H7 (cell line): ENCODE results near the gene SMYD3. TPM values are rescaled to one million over a fixed set of nuclear protein-coding genes. Genes with fewer than 3 reads are reported as not detected.
A peak's percentile ranks its signal among the peaks of the same experiment; 100 is the strongest.
"Not testable (repeated sequence)": the region's sequence is repeated elsewhere in the genome, so short reads cannot be mapped to it uniquely, and the experiment has no call there.

Experiments used
- DNase-seq: peaks from one replicate; pipeline ENCODE4 v3.0.0; 2012
- H3K27me3 ChIP-seq: 2 replicates; pipeline ENCODE4 v1.6.0; 2011; ENCODE audit warnings: mild to moderate bottlenecking, low read length; ENCODE audit not compliant: control insufficient read depth, insufficient read depth
- H3K36me3 ChIP-seq: replicated peaks from 2 replicates; pipeline ENCODE4 v1.5.1; 2011; ENCODE audit warnings: low read length; ENCODE audit not compliant: control insufficient read depth, insufficient read depth
- H3K4me3 ChIP-seq: 2 replicates; pipeline ENCODE4 v1.5.1; 2011; ENCODE audit warnings: low read depth, mild to moderate bottlenecking, control low read depth, low read length, moderate library complexity; ENCODE audit not compliant: insufficient read depth
- total RNA-seq: library from RNA; depleted of rRNA; stranded (reverse); fragments of >200 nt; shearing (Covaris generic); gene quantifications from 2 replicates; pipeline ENCODE4 v1.2.3, GENCODE V29; 2014

SMYD3 gene
- total RNA-seq, 1 experiment from 2014 or later: 31.0 TPM

DNA sequence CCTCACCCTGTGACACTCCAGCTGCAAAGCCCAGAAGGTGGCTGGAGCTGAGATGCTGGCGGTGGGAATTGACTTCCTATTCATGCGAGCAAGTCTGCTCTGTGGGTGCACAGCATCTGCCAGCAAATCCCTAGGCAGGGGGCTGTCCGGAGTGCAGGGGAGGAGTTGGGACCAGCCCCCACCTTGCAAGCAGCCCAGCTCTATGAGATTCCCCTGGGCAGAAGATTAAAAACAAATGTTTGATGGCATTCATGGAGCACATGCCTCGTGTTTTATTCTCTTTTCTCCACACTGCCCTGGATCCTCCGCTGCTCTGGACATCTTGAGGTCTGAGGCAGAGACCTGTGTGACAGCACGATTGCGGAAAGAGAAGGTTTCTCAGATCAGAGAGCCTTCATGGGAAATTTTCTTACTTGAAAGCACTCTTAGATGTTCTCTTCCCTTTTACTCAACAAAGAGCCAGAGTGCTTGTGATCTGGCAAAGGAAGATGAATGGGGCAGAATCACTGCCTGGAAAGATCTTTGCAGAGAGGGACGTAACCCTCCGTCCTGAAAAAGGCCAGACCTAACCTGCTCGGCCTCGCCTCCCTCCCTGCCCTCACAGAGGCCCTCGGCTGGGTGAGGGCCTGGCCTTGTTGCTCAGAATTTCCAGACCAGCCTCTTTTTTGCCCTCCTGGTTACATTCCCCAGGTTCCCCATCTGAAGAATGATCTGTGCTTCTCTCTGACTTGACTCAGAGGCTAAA, 755.2 kb downstream of the SMYD3 start:
- Histone ChIP-seq H3K4me3 (no peak overlapping the region), H3K27me3 (no peaks in the 10 kb centered on the region; the same call in 1 of the 2 replicates), H3K36me3 (no peaks in the 10 kb centered on the region)
- DNase-seq: peak; percentile 48

DNA sequence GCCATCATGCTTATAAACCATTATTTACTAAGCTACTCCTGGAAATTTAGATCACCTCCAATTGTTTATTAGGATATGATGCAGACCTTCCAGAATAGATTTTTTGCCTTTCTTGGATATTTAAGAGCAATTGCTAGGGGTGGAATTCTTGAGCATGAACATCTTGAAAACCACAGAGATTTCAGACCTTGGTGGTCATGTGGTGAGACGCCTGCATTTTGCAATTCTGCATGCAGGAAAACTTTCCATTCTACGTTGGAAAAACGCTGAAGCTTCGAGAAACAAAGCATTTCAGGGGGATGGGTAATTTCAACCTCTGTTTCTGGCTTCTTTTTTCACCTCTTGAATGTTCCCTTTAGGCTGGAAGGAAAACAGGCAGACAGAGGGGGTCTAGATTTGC, 756.0 kb downstream of the SMYD3 start:
- Histone ChIP-seq H3K27me3 (no peaks in the 10 kb centered on the region; the same call in 1 of the 2 replicates), H3K36me3 (no peaks in the 10 kb centered on the region), H3K4me3 (no peak overlapping the region)
- no peak for DNase-seq

DNA sequence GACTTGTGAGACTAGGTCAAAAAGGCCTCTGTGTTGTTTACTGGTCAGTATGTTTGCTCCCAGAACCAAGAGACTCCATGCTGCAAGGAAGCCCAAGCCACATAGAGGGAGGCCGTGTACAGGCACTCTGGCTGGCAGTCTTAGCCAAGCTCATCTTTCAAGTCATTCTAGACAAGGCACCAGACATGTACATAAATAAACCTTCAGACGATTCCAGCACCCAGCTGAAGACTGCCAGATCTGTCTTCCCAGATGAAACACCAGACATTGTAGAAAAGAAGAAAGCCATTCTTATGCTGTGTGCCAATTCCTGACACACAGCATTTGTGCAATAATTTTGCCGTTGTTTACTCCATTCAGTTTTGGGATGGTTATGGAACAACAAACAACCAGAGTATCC, 756.8 kb downstream of the SMYD3 start:
- no peaks in the 10 kb centered on the region for H3K36me3 ChIP-seq
- H3K4me3 ChIP-seq: no peak overlapping the region
- no peaks in the 10 kb centered on the region; the same call in 1 of the 2 replicates for H3K27me3 ChIP-seq
- DNase-seq: no peak

DNA sequence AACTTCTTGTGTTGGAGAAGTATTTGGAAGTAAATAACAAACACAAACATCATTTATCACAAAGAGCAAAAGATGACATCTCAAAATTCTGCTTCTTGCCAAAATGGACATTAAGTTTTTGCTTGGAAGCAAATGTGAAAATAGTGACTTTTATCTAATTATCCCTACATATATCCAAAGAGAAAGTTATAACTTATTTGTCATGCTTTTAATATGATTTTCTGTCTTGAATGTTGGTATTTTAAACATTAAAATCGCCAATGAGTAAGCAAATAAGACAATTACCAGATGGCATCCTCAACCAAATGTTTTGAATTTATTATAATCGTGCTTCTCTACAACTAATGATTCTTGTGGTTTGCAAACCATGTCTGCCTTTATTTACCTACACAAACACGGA, 758.0 kb downstream of the SMYD3 start:
- Histone ChIP-seq H3K36me3 (no peaks in the 10 kb centered on the region), H3K4me3 (no peak overlapping the region), H3K27me3 (no peaks in the 10 kb centered on the region; the same call in 1 of the 2 replicates)
- DNase-seq: no peak

DNA sequence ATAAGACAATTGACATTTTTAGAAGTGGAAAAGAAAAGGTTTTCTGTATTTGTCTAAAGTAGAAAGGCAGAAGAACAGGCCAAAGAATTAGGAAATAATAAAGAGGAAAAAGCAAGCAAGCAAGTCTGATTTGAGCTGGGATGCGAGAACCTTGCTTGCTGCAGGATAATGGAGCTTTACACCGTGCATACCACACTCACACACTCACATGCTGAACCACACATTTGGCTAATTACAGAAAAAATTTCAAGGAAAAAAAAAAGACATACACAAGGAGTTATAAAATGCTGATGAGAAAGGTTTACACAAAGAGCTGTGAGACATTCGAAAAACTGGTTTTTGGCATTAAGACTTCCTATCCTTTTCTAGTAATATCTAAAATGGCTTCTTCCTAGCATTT, 758.4 kb downstream of the SMYD3 start:
- no peak for DNase-seq
- Histone ChIP-seq H3K36me3 (no peaks in the 10 kb centered on the region), H3K27me3 (no peaks in the 10 kb centered on the region; the same call in 1 of the 2 replicates), H3K4me3 (no peak overlapping the region)

DNA sequence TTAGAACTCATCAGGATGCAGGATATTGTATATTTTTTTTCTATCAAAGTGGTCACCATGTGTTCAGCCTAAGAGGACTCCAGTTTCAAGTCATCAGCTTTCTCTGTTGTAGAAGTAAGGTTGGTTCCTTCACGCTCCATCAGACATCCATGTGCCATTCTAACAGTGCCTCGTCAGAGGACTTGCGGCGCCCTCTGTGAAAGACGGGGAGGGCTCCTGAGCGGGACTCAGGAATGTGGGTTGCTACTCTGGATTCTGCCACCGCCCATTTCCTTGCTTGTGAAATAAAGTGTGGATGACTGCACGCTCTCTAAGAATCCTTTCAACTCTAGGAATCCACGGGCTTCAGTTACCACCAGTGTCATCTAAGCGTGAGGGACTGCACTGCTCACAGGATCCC, 758.8 kb downstream of the SMYD3 start:
- DNase-seq: peak; percentile 38
- Histone ChIP-seq H3K4me3 (no peak overlapping the region), H3K27me3 (no peaks in the 10 kb centered on the region; the same call in 1 of the 2 replicates), H3K36me3 (no peaks in the 10 kb centered on the region)

DNA sequence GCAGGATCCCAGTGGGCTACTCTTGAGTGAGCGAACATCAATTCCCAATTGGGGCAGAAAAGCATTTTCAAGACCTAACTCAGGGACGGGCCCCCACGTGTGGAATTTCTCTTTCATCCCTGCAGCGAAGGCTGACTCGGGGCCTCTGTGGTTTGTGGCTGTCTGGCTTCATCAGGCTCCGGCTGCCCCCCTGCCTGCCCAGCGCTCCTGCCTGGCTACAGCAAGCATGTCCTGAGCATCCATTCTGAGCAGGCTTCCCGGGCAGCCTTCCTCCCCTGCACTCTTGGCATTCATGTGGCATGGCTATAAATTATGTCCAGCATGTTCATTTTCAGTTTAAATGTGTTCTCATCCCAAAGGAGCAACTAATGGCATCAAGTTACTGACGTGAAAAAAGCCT, 764.2 kb downstream of the SMYD3 start:
- H3K36me3 ChIP-seq: no peaks in the 10 kb centered on the region
- no peak overlapping the region for H3K4me3 ChIP-seq
- no peak for DNase-seq
- no peaks in the 10 kb centered on the region for H3K27me3 ChIP-seq

DNA sequence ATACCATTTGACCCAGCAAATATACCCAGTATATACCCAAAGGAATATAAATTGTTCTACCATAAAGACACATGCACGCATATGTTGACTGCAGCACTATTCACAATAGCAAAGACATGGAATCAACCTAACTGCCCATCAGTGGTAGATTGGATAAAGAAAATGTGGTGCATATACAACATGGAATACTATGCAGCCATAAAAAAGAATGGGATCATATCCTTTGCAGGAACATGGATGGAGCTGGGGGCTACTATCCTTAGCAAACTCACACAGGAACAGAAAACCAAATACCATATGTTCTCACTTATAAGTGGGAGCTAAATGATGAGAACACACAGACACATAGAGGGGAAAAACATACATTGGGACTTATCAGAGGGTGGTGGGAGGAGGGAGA, 766.7 kb downstream of the SMYD3 start:
- not testable (repeated sequence) for H3K4me3 ChIP-seq, DNase-seq, H3K36me3 ChIP-seq, H3K27me3 ChIP-seq

DNA sequence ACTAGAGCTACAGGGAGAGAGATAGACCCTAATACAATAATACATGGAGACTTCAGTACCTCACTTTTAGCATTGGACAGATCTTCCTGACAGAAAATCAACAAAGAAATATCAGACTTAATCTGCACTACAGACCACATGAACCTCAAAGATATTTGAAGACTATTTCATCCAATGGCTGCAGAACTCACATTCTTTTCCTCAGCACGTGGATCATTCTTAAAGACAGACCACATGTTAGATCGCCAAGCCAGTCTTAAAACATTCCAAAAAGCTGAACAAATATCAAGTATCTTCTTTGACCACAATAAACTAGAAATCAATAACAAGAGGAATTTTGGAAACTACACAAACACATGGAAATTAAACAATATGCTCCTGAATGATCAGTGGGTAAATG, 776.3 kb downstream of the SMYD3 start:
- no peak overlapping the region for H3K4me3 ChIP-seq
- H3K27me3 ChIP-seq: no peaks in the 10 kb centered on the region
- no peak for DNase-seq
- no peaks in the 10 kb centered on the region for H3K36me3 ChIP-seq

DNA sequence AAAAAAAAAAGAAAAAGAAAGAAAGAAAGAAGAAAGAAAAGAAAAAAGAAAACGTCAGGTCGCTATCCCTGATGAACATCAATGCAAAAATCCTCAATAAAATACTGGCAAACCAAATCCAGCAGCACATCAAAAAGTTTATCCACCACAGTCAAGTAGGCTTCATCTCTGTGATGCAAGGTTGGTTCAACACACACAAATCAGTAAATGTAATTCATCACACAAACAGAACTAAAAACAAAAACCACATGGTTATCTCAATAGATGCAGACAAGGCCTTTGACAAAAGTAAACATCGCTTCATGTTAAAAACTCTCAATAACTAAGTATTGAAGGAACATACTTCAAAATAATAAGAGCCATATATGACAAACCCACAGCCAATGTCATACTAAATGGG, 779.0 kb downstream of the SMYD3 start:
- not testable (repeated sequence) for H3K36me3 ChIP-seq, DNase-seq, H3K27me3 ChIP-seq, H3K4me3 ChIP-seq

DNA sequence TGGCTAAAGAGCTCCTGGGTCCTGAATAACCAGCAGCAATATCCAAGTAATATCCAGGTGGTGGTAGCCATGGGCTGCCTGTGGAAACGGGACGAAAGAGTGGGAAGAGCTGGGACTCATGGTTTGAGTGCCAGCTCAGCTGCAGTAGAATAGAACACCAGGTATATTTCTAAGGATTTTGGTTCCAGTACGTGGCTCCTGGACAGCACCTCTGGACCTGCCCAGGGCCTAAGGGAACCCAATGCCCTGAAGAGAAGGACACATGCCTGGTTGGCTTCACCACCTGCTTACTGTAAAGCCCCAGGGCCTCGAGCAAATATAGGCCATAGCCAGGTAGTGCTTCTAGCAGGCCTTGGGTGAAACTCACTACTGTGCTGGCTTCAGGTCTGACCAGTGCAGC, 785.6 kb downstream of the SMYD3 start:
- Histone ChIP-seq H3K4me3 (no peak overlapping the region), H3K36me3 (no peaks in the 10 kb centered on the region), H3K27me3 (no peaks in the 10 kb centered on the region)
- DNase-seq: no peak

DNA sequence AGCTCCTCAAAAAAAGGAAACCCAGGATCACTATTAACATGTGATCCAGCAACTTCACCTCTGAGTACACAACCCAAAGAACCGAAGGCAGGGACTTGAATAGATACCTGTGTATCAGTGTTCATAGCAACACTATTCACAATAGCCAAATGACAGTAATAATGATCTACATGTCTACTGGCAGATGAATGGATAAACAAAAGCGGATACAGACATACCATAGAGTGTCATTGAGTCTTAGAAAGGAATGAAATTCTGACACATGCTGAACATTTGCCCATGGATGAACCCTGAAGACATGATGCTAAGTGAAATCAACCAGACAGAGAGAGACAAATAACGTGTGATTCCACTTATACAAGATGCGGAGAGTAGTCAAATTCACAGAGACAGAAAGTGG, 788.1 kb downstream of the SMYD3 start:
- Histone ChIP-seq H3K27me3 (no peaks in the 10 kb centered on the region), H3K4me3 (no peak overlapping the region), H3K36me3 (no peaks in the 10 kb centered on the region)
- no peak for DNase-seq

DNA sequence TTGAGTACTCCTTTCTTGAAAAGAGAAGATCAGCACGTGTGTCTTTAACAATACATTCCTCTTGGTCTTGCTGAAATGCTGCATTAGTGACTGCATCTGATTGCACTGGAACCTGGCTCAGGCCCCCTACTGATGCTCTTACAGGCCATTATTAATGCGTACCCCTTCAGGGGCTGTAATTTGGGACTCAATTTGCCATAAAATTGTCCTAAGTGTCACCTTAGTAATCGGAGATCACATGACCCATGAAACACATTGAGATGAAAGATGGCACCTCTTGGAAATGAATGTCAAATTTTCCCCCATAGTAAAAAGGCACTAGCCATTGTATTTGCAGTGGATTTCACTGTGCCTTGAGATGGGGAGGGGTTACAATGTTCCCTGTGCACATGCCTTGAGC, 789.0 kb downstream of the SMYD3 start:
- Histone ChIP-seq H3K36me3 (no peaks in the 10 kb centered on the region), H3K27me3 (no peaks in the 10 kb centered on the region), H3K4me3 (no peak overlapping the region)
- DNase-seq: no peak

DNA sequence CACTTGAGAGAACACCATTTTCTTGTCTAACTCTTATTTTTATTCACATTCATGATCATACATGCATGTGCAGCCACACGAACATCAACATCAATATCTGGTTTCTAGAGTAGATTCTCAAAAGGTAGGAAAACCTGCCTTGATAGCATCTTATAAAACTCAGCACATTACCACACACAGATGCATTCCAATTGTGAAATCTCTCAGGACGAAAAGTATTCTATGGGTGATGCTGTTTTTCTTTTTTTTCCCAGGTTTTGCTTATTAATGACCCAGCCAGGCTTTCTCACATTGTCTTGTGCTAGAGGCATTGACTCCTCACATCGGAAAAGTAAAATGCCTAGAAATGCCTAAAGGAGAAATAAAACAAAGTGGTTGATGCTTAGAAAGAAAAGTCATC, 789.5 kb downstream of the SMYD3 start:
- H3K27me3 ChIP-seq: no peaks in the 10 kb centered on the region
- H3K36me3 ChIP-seq: no peaks in the 10 kb centered on the region
- H3K4me3 ChIP-seq: no peak overlapping the region
- DNase-seq: no peak

DNA sequence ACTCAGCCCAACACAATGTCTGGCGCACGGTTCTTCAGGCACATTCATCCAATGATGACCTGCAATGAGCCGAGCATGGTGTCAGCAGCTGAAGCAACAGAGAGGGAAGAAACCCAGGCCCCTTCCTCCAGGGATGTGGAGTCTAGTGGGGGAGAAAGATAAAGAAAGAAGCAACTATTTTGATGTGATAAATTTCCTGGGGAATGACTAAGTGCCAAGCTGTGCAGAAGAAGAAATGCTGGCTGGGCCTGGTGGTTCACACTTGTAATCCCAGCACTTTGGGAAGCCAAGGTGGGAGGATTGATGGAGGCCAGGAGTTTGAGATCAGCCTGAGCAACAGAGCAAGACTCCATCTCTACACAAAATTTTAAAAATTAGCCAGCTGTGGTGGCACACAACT, 790.5 kb downstream of the SMYD3 start:
- Histone ChIP-seq H3K27me3 (no peaks in the 10 kb centered on the region; the same call in 1 of the 2 replicates), H3K4me3 (no peak overlapping the region), H3K36me3 (no peaks in the 10 kb centered on the region)
- no peak for DNase-seq

DNA sequence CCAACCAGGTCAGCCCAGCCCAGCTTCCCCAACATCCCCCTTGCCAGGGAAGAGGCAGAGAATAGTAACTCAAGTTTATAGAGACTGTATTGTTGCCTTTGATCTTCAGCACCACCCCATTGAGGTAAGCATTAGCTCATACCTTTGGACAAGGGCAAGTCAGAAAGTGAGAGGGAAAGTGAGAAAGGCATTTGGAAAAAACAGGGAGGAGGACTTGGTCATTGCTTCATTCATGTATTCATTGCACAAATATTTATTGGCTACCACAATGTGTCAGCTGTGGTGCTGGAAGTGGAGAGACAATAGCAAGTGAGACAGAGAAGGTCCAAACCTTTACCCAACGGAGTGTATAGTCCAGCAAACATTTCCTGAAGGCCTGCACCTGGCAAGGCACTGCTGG, 791.1 kb downstream of the SMYD3 start:
- DNase-seq: no peak
- Histone ChIP-seq H3K4me3 (no peak overlapping the region), H3K36me3 (no peaks in the 10 kb centered on the region), H3K27me3 (peaks cover 4% of the 10 kb centered on the region; the same call in 1 of the 2 replicates)
